ENCODE data around the gene KLF3. TPM values are rescaled to one million over a fixed set of nuclear protein-coding genes. Genes with fewer than 3 reads are reported as not detected.

KLF3 gene
- total RNA-seq (ENCODE audit: low replicate concordance) = 22.3 and 41.8 TPM in 2 replicates

DNA sequence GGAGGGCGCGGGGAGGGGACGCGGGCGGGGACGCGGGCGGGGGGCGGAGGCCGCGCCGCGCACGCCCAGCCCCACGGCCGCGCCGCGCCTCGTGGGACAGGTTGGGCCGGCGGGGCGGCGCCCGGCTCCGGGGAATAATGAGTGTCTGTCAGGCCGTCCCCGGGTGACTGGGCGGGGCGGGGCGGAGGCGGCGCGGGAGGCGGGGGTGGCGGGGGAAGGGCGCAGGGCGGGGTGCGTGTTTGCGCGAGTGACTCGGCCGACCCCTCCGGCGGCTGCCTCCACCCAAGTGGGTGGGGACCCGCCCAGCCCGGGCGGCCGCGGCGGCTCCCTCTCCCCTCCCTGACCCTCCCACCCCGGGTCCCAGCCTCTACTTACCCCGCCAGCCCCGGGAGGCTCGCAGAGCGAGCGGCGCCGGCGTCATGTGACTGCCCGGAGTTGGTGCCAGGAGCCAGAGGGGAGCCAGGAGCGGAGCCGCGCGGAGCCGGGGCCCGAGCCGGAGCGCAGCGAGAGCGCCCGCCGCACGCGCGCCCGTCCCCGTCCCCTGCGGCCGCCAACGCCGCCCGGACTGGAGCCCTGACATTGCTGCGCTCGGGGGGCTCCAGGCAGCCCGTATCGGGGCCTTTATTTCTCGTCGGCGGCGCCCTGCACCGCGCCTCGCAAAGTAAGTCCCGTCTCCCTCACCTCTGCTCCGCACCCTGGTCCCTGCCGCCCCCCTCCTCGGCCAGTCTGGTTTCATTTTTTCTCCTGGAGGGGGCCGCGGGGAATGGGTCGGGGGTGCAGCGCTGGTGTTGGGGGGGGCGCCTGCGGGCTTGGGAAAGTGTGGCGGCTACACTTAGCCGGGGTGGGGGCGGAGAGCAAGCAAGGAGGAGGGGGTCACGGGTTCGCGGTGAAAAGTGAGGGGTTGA lies at the start of gene KLF3:
KLF3 (plus strand) TSS at position 399 of the 905 bp plus-strand sequence. CDS start 16,427 bp downstream, outside the sequence.
- peak; percentile 92 for DNase-seq (ENCODE audit: low read depth)

DNA sequence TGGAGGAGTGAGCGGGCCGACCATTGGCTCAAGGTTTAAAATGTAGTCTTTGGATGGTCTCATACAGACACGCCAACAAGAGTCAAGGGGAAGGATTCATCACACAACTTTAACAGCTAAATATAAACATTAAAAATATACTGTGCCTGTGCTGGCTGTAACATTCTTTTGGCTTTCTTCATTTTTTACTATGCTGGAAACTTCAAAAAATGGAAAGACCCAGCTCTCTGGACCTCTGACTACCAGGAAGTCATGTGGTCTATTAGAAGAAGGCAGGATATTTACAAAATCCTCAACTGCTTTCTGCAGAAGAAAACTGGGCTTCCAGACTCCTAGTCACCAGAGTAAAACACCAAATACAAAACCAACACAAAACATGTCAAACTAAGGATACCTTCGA lies 49.8 kb upstream of the KLF3 start:
- no peak overlapping the region for H3K4me3 ChIP-seq (ENCODE audit: low read depth, low read length)
- no peak for DNase-seq (ENCODE audit: low read depth)
- TF ChIP-seq, protein P1, sequence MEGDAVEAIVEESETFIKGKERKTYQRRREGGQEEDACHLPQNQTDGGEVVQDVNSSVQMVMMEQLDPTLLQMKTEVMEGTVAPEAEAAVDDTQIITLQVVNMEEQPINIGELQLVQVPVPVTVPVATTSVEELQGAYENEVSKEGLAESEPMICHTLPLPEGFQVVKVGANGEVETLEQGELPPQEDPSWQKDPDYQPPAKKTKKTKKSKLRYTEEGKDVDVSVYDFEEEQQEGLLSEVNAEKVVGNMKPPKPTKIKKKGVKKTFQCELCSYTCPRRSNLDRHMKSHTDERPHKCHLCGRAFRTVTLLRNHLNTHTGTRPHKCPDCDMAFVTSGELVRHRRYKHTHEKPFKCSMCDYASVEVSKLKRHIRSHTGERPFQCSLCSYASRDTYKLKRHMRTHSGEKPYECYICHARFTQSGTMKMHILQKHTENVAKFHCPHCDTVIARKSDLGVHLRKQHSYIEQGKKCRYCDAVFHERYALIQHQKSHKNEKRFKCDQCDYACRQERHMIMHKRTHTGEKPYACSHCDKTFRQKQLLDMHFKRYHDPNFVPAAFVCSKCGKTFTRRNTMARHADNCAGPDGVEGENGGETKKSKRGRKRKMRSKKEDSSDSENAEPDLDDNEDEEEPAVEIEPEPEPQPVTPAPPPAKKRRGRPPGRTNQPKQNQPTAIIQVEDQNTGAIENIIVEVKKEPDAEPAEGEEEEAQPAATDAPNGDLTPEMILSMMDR (IDR thresholded peaks at IDR 0.05; ENCODE audit: insufficient read depth, low read length) = no peak

More for the DNA sequence above, at the start of gene KLF3:
- TF ChIP-seq, protein P1 (IDR thresholded peaks at IDR 0.05; ENCODE audit: insufficient read depth, low read length) = no peak
- H3K4me3 ChIP-seq (ENCODE audit: low read depth, low read length) = peak within 1 kb of the TSS; percentile 85

DNA sequence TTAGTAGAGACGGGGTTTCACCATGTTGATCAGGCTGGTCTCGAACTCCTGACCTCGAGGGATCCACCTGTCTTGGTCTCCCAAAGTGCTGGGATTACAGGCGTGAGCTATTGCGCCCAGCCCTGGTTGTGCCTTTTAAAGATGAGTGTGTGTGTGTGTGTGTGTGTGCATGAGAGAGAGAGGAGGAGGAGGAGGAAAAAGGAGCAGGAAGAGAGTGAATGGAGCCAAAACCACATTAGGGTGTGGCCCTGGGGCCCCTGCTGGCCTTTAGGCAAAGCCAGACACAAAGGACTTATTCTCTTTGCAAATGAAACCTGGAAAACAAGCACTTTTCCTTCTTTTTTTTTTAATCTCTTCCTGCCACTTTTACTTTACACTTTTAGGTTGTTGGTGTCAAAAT lies 48.2 kb upstream of the KLF3 start:
- DNase-seq (ENCODE audit: low read depth) = no peak

DNA sequence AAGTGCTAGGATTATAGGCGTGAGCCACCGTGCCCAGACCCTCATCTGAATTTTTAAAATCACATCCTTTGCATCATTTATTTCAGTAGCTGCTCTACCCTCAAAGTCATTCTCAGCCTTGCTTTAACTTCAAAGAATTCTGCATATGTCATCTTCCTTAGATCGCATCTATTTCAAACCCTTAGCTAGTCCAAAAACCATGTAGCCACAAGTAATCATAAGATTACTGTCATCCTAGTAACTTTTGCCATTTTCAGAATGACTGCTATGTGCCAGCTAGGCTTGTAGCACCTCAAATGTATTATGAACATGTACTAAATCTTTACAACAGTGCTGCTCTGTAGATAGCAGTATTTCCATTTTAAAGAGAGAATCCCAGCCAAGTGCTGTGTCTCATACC lies 45.5 kb upstream of the KLF3 start:
- DNase-seq (ENCODE audit: low read depth) = no peak
- no peak overlapping the region for H3K4me3 ChIP-seq (ENCODE audit: low read depth, low read length)
- TF ChIP-seq, protein P1 (IDR thresholded peaks at IDR 0.05; ENCODE audit: insufficient read depth, low read length) = no peak

More for the DNA sequence above, 48.2 kb upstream of the KLF3 start:
- H3K4me3 ChIP-seq (ENCODE audit: low read depth, low read length) = no peak overlapping the region
- TF ChIP-seq, protein P1 (IDR thresholded peaks at IDR 0.05; ENCODE audit: insufficient read depth, low read length) = no peak

DNA sequence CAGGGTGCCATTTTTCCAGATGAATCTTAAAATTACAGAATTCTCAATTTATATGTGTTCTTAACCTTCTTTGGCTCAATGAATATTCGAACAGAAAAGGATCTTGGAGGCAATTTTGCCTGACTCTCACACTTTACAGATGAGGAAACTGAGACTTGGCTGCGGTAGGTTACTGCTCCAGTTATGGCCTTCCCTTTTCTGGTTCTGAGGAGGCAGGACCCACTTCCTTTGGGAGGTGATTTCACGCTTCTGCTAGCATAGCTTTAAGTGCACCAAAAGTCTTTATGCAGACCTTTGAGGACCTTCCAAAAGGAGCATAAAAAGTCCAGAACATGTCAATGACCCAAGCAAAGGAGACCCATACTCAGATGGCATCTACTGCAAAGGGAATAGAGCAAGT lies 44.7 kb upstream of the KLF3 start:
- no peak for DNase-seq (ENCODE audit: low read depth)
- TF ChIP-seq, protein P1 (IDR thresholded peaks at IDR 0.05; ENCODE audit: insufficient read depth, low read length) = no peak
- H3K4me3 ChIP-seq (ENCODE audit: low read depth, low read length) = no peak overlapping the region

DNA sequence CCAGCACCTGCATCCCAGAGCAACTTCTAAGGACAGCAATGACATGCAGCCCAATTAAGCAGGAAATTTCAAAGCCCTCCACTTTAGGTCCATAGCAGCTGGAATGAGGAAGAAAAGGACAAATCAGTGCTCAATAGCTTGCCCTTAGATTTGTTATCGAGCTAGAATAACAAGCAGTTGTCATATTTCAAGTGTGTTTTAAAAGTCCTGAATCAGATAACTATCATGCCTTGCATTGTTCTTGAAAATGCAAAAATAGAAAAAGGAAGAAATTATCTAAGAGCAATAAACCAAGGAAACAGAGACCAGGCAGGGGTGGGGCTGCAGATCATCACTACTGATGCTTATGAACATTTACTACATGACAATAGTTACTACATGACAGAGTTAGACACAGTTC lies 43.9 kb upstream of the KLF3 start:
- H3K4me3 ChIP-seq (ENCODE audit: low read depth, low read length) = no peak overlapping the region
- peak; percentile 49 for DNase-seq (ENCODE audit: low read depth)
- TF ChIP-seq, protein P1 (IDR thresholded peaks at IDR 0.05; ENCODE audit: insufficient read depth, low read length) = no peak
